Naive B cell (primary cell): ENCODE measurements around the gene ARPC3. TPM values are rescaled to one million over a fixed set of nuclear protein-coding genes. Genes with fewer than 3 reads are reported as not detected.
"Not testable (repeated sequence)": the region's sequence is repeated elsewhere in the genome, so short reads cannot be mapped to it uniquely, and the experiment has no call there.

Experiments used
- ATAC-seq, 2 donors: fragments of 150-1000 bp; cut with Tn5 transposase; 2 replicates each; pipeline ENCODE4 v1.10.0; 2021; ENCODE audit warnings: low read depth in 2 of 2, mild to moderate bottlenecking in 2 of 2, moderate library complexity in 2 of 2
- DNase-seq: peaks from one replicate; pipeline ENCODE4 v3.0.0; 2022
- H3K27ac Mint-ChIP-seq, 6 donors: one replicate each; pipeline ENCODE4 v1.8.0; 2020 to 2022; ENCODE audit warnings: mild to moderate bottlenecking in 6 of 6, mixed read lengths in 6 of 6, moderate library complexity in 5 of 6, inconsistent platforms in 2 of 6
- H3K27me3 Mint-ChIP-seq, 3 donors: one replicate each; pipeline ENCODE4 v1.8.0; 2021 to 2022; ENCODE audit warnings: mixed read lengths in 3 of 3, mild to moderate bottlenecking in 1 of 3
- H3K36me3 Mint-ChIP-seq, 2 donors: one replicate each; pipeline ENCODE4 v1.8.0; 2020 to 2022; ENCODE audit warnings: mixed read lengths in 2 of 2, inconsistent platforms in 1 of 2, mild to moderate bottlenecking in 1 of 2
- H3K4me1 Mint-ChIP-seq, 3 donors: one replicate each; pipeline ENCODE4 v1.8.0; 2020 to 2022; ENCODE audit warnings: mixed read lengths in 3 of 3, inconsistent platforms in 1 of 3, mild to moderate bottlenecking in 1 of 3, moderate library complexity in 1 of 3
- H3K4me3 Mint-ChIP-seq, 8 donors: one replicate each; pipeline ENCODE4 v1.8.0; 2020 to 2022; ENCODE audit warnings: mild to moderate bottlenecking in 8 of 8, mixed read lengths in 8 of 8, moderate library complexity in 8 of 8, inconsistent platforms in 2 of 8
- H3K9me3 Mint-ChIP-seq, 7 donors: one replicate each; pipeline ENCODE4 v1.8.0; 2020 to 2022; ENCODE audit warnings: mixed read lengths in 7 of 7, mild to moderate bottlenecking in 5 of 7, inconsistent platforms in 2 of 7, moderate library complexity in 1 of 7
- polyA plus RNA-seq, 6 donors: library from polyadenylated mRNA; unstranded; fragments of 300-500 nt; fragmentation: Illumina TruSeq; gene quantifications; one replicate each; pipeline ENCODE4 v1.2.3, GENCODE V29; 2021; ENCODE audit warnings: low read depth in 6 of 6

ARPC3 gene
- polyA plus RNA-seq, 6 donors from 2014 or later = 1,452 to 1,836 (median 1,596) TPM

- Mint-ChIP-seq H3K36me3 (peaks cover 11 to 13% of the 10 kb centered on the region in 2 donors), H3K4me1 (peaks cover 30 to 42% (median 37%) of the 10 kb centered on the region in 3 donors), H3K27ac (peak overlapping the region in 2 of 6 donors; percentile 7 to 82), H3K9me3 (no peaks in the 10 kb centered on the region), H3K4me3 (peak overlapping the region in 2 of 8 donors; percentile 38 to 84), H3K27me3 (no peaks in the 10 kb centered on the region)
- no peak for ATAC-seq
- DNase-seq = no peak
Measured at GRCh38 chr12:110444455-110444854, 5.7 kb downstream of the ARPC3 start.

- H3K4me1 Mint-ChIP-seq = peaks cover 0 to 5% (median 4%) of the 10 kb centered on the region in 3 donors
- H3K4me3 Mint-ChIP-seq = no peak overlapping the region
- no peaks in the 10 kb centered on the region for H3K9me3 Mint-ChIP-seq
- no peak overlapping the region for H3K27ac Mint-ChIP-seq
- no peak for ATAC-seq
- H3K36me3 Mint-ChIP-seq = peaks cover 0 to 14% of the 10 kb centered on the region in 2 donors
- H3K27me3 Mint-ChIP-seq = no peaks in the 10 kb centered on the region
- no peak for DNase-seq
Measured at GRCh38 chr12:110436231-110436630, 13.9 kb downstream of the ARPC3 start.

- DNase-seq (no peak), ATAC-seq (no peak)
- peaks cover 0 to 10% of the 10 kb centered on the region in 2 donors for H3K36me3 Mint-ChIP-seq
- H3K9me3 Mint-ChIP-seq = no peaks in the 10 kb centered on the region
- H3K27me3 Mint-ChIP-seq = no peaks in the 10 kb centered on the region
- H3K27ac Mint-ChIP-seq = peak overlapping the region in 1 of 6 donors; percentile 95
- H3K4me3 Mint-ChIP-seq = peak overlapping the region in 2 of 8 donors; percentile 95 to 99
- peaks cover 4 to 12% (median 5%) of the 10 kb centered on the region in 3 donors for H3K4me1 Mint-ChIP-seq
Measured at GRCh38 chr12:110431957-110432587, 18.1 kb downstream of the ARPC3 start.

GRCh38 chr12:110429676-110430075 lies 20.5 kb downstream of the ARPC3 start:
- H3K9me3 Mint-ChIP-seq, DNase-seq, ATAC-seq, H3K27me3 Mint-ChIP-seq, H3K36me3 Mint-ChIP-seq, H3K27ac Mint-ChIP-seq: not testable (repeated sequence)
- Mint-ChIP-seq H3K4me3 (peak overlapping the region in 2 of 8 donors; percentile 15 to 25), H3K4me1 (peaks cover 4 to 12% (median 5%) of the 10 kb centered on the region in 3 donors)

- Mint-ChIP-seq H3K9me3 (no peaks in the 10 kb centered on the region), H3K4me1 (peaks cover 2 to 10% (median 4%) of the 10 kb centered on the region in 3 donors), H3K4me3 (no peak overlapping the region), H3K27ac (no peak overlapping the region), H3K36me3 (no peaks in the 10 kb centered on the region), H3K27me3 (no peaks in the 10 kb centered on the region)
- ATAC-seq (no peak), DNase-seq (no peak)
Measured at GRCh38 chr12:110426406-110426805, 23.7 kb downstream of the ARPC3 start.

GRCh38 chr12:110424237-110424636 lies 25.9 kb downstream of the ARPC3 start:
- no peaks in the 10 kb centered on the region for H3K9me3 Mint-ChIP-seq
- no peak overlapping the region for H3K4me3 Mint-ChIP-seq
- no peaks in the 10 kb centered on the region for H3K27me3 Mint-ChIP-seq
- H3K36me3 Mint-ChIP-seq = no peaks in the 10 kb centered on the region
- no peak for DNase-seq
- no peak for ATAC-seq
- H3K4me1 Mint-ChIP-seq = no peaks in the 10 kb centered on the region
- H3K27ac Mint-ChIP-seq = peak overlapping the region in 2 of 6 donors; percentile 63 to 66

GRCh38 chr12:110421701-110422100 lies 28.4 kb downstream of the ARPC3 start:
- no peaks in the 10 kb centered on the region for H3K27me3 Mint-ChIP-seq
- no peaks in the 10 kb centered on the region for H3K9me3 Mint-ChIP-seq
- peaks cover 8 to 14% (median 11%) of the 10 kb centered on the region in 3 donors for H3K4me1 Mint-ChIP-seq
- no peak overlapping the region for H3K27ac Mint-ChIP-seq
- DNase-seq (no peak), ATAC-seq (no peak)
- no peak overlapping the region for H3K4me3 Mint-ChIP-seq
- H3K36me3 Mint-ChIP-seq = no peaks in the 10 kb centered on the region

- Mint-ChIP-seq H3K27me3 (no peaks in the 10 kb centered on the region), H3K9me3 (no peaks in the 10 kb centered on the region), H3K4me1 (peaks cover 8 to 14% (median 11%) of the 10 kb centered on the region in 3 donors), H3K4me3 (no peak overlapping the region), H3K36me3 (no peaks in the 10 kb centered on the region), H3K27ac (no peak overlapping the region)
- no peak for ATAC-seq
- no peak for DNase-seq
Measured at GRCh38 chr12:110421159-110421661, 28.9 kb downstream of the ARPC3 start.

- H3K4me3 Mint-ChIP-seq, H3K36me3 Mint-ChIP-seq, H3K27me3 Mint-ChIP-seq, DNase-seq, ATAC-seq, H3K9me3 Mint-ChIP-seq, H3K27ac Mint-ChIP-seq: not testable (repeated sequence)
- H3K4me1 Mint-ChIP-seq = peaks cover 8 to 14% (median 11%) of the 10 kb centered on the region in 3 donors
Measured at GRCh38 chr12:110420644-110421043, 29.5 kb downstream of the ARPC3 start.

- H3K9me3 Mint-ChIP-seq, H3K36me3 Mint-ChIP-seq, H3K27me3 Mint-ChIP-seq: not testable (repeated sequence)
- ATAC-seq = peak; percentile 49 to 54
- DNase-seq = peak; percentile 17
- peaks cover 8 to 14% (median 11%) of the 10 kb centered on the region in 3 donors for H3K4me1 Mint-ChIP-seq
- H3K27ac Mint-ChIP-seq = peak overlapping the region in 4 of 6 donors; percentile 16 to 77 (median 43)
- H3K4me3 Mint-ChIP-seq = peak overlapping the region in 1 of 8 donors; percentile 70
Measured at GRCh38 chr12:110417113-110417512, 33.0 kb downstream of the ARPC3 start.

GRCh38 chr12:110410086-110410485 lies 40.1 kb downstream of the ARPC3 start:
- not testable (repeated sequence) for H3K4me1 Mint-ChIP-seq, DNase-seq, H3K9me3 Mint-ChIP-seq, H3K36me3 Mint-ChIP-seq, ATAC-seq, H3K4me3 Mint-ChIP-seq
- H3K27me3 Mint-ChIP-seq = peaks cover 5 to 20% (median 13%) of the 10 kb centered on the region in 3 donors
- peak overlapping the region in 1 of 6 donors; percentile 92 for H3K27ac Mint-ChIP-seq

GRCh38 chr12:110405126-110405662 lies 44.9 kb downstream of the ARPC3 start:
- peaks cover 6 to 37% (median 21%) of the 10 kb centered on the region in 3 donors for H3K4me1 Mint-ChIP-seq
- not testable (repeated sequence) for ATAC-seq

GRCh38 chr12:110403976-110404682 lies 46.0 kb downstream of the ARPC3 start:
- Mint-ChIP-seq H3K9me3 (no peaks in the 10 kb centered on the region), H3K27me3 (peaks cover 0 to under 1% (median 0%) of the 10 kb centered on the region in 3 donors), H3K4me3 (peak overlapping the region; percentile 98 to 100 (median 100)), H3K4me1 (peaks cover 6 to 47% (median 21%) of the 10 kb centered on the region in 3 donors), H3K27ac (peak overlapping the region; percentile 95 to 99 (median 99)), H3K36me3 (peaks cover 0 to 8% of the 10 kb centered on the region in 2 donors)
- ATAC-seq = peak; percentile 60 to 69
- DNase-seq = peak; percentile 78

More at GRCh38 chr12:110405126-110405662, 44.9 kb downstream of the ARPC3 start:
- peaks cover 5 to 12% (median 9%) of the 10 kb centered on the region in 3 donors for H3K27me3 Mint-ChIP-seq
- peak overlapping the region in 1 of 8 donors; percentile 100 for H3K4me3 Mint-ChIP-seq
- H3K27ac Mint-ChIP-seq, H3K9me3 Mint-ChIP-seq, H3K36me3 Mint-ChIP-seq, DNase-seq: not testable (repeated sequence)
